A673 (cell line): ENCODE measurements around the gene TAGLN. TPM values are rescaled to one million over a fixed set of nuclear protein-coding genes. Genes with fewer than 3 reads are reported as not detected.

Source experiments
- BruUV-seq: library from RNA; stranded (reverse); fragments of 400-500 nt; replicated peaks from 2 replicates; lab custom pipeline; 2021; lab: Mats Ljungman, UMichigan
- CTCF ChIA-PET: fragments of 300-600 bp; sonication (Branson Sonifier 250); formaldehyde crosslinking; loops from one replicate; lab custom pipeline; 2022; ENCODE audit warnings: antibody characterized with exemption; lab: Charles Lee
- POLR2A ChIA-PET: fragments of 300-600 bp; sonication (Branson Sonifier 250); formaldehyde crosslinking; loops from one replicate; lab custom pipeline; 2022; ENCODE audit warnings: antibody characterized with exemption; ENCODE audit not compliant: low non-redundant PET; lab: Charles Lee
- DNase-seq: peaks from one replicate; pipeline ENCODE4 v3.0.0-alpha.2; 2015; ENCODE audit warnings: low spot score
- H3K27ac ChIP-seq: fragments of 200-600 bp; sonication (generic); 2 replicates; pipeline ENCODE4 v1.5.1; 2016; ENCODE audit warnings: mixed run types, low read depth, mild to moderate bottlenecking, mixed read lengths, antibody characterized with exemption, low read length; ENCODE audit not compliant: poor library complexity, severe bottlenecking
- H3K27me3 ChIP-seq: fragments of 200-600 bp; sonication (generic); replicated peaks from 2 replicates; pipeline ENCODE4 v1.6.1; 2017; ENCODE audit warnings: mixed run types, low read depth, mild to moderate bottlenecking, mixed read lengths, antibody characterized with exemption, low read length; ENCODE audit not compliant: insufficient read depth, poor library complexity
- H3K36me3 ChIP-seq: fragments of 200-600 bp; sonication (generic); 2 replicates; pipeline ENCODE4 v1.6.1; 2016; ENCODE audit warnings: mixed run types, mild to moderate bottlenecking, mixed read lengths, antibody characterized with exemption, low read length; ENCODE audit not compliant: insufficient read depth, poor library complexity, severe bottlenecking
- H3K4me1 ChIP-seq: fragments of 200-600 bp; sonication (generic); 2 replicates; pipeline ENCODE4 v1.6.1; 2017; ENCODE audit warnings: mixed run types, mild to moderate bottlenecking, mixed read lengths, antibody characterized with exemption, low read length; ENCODE audit not compliant: insufficient read depth, poor library complexity, severe bottlenecking
- H3K4me3 ChIP-seq: fragments of 200-600 bp; sonication (generic); 2 replicates; pipeline ENCODE4 v1.5.1; 2016; ENCODE audit warnings: low read depth, mixed run types, mild to moderate bottlenecking, mixed read lengths, low read length; ENCODE audit not compliant: poor library complexity, severe bottlenecking
- H3K9me3 ChIP-seq: fragments of 200-600 bp; sonication (generic); 2 replicates; pipeline ENCODE4 v1.6.1; 2016; ENCODE audit warnings: mixed run types, low read depth, mild to moderate bottlenecking, mixed read lengths, antibody characterized with exemption, low read length; ENCODE audit not compliant: poor library complexity, severe bottlenecking
- EZH2 ChIP-seq: fragments of 200-600 bp; sonication (generic); IDR thresholded peaks from 2 replicates; pipeline ENCODE4 v1.6.1; 2017; ENCODE audit warnings: borderline replicate concordance, low read depth, mild to moderate bottlenecking, mixed read lengths, antibody characterized with exemption, low read length; ENCODE audit not compliant: poor library complexity, severe bottlenecking
- intact Hi-C: fragments of 100-400 bp; cut with micrococcal nuclease; formaldehyde crosslinking; loops from one replicate; pipeline ENCODE4 v1.10.0; 2022; ENCODE audit not compliant: unreplicated experiment
- total RNA-seq: library from RNA; stranded (reverse); gene quantifications from 2 replicates; pipeline ENCODE4 v1.2.3, GENCODE V29; 2021
- TF ChIP-seq, protein P1 (sequence below): fragments of 300-800, 200-600 bp; sonication (generic); conservative IDR thresholded peaks from 2 replicates; pipeline ENCODE4 v1.5.1; 2017; ENCODE audit warnings: low read depth, mild to moderate bottlenecking, antibody characterized with exemption, low read length, moderate library complexity, mixed read lengths

TAGLN gene
- total RNA-seq, 1 experiment from 2014 or later: 27.2 TPM

- H3K36me3 ChIP-seq: peaks cover 25% of the 10 kb centered on the region
- no peak overlapping the region for H3K27ac ChIP-seq
- peaks cover 3% of the 10 kb centered on the region for H3K4me1 ChIP-seq
- CTCF ChIA-PET: no interaction called here
- intact Hi-C loops: no loop called here
- POLR2A ChIA-PET: no interaction called here
- H3K9me3 ChIP-seq: no peaks in the 10 kb centered on the region
- no peak overlapping the region for H3K4me3 ChIP-seq
- TF ChIP-seq, protein P1, sequence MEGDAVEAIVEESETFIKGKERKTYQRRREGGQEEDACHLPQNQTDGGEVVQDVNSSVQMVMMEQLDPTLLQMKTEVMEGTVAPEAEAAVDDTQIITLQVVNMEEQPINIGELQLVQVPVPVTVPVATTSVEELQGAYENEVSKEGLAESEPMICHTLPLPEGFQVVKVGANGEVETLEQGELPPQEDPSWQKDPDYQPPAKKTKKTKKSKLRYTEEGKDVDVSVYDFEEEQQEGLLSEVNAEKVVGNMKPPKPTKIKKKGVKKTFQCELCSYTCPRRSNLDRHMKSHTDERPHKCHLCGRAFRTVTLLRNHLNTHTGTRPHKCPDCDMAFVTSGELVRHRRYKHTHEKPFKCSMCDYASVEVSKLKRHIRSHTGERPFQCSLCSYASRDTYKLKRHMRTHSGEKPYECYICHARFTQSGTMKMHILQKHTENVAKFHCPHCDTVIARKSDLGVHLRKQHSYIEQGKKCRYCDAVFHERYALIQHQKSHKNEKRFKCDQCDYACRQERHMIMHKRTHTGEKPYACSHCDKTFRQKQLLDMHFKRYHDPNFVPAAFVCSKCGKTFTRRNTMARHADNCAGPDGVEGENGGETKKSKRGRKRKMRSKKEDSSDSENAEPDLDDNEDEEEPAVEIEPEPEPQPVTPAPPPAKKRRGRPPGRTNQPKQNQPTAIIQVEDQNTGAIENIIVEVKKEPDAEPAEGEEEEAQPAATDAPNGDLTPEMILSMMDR: no peak
- TF ChIP-seq EZH2: no peak
- H3K27me3 ChIP-seq: no peaks in the 10 kb centered on the region
- no TSS peak for BruUV-seq
- no peak for DNase-seq
Measured at GRCh38 chr11:117238221-117238620, 39.1 kb downstream of the TAGLN start.

- CTCF ChIA-PET: no interaction called here
- no peaks in the 10 kb centered on the region for H3K27me3 ChIP-seq
- no TSS peak for BruUV-seq
- no peak for DNase-seq
- POLR2A ChIA-PET: no interaction called here
- peaks cover 35% of the 10 kb centered on the region for H3K36me3 ChIP-seq
- intact Hi-C loops: no loop called here
- TF ChIP-seq, protein P1: no peak
- no peak for TF ChIP-seq EZH2
- H3K4me1 ChIP-seq: no peaks in the 10 kb centered on the region
- no peak overlapping the region for H3K27ac ChIP-seq
- no peak overlapping the region for H3K4me3 ChIP-seq
- H3K9me3 ChIP-seq: no peaks in the 10 kb centered on the region
Measured at GRCh38 chr11:117239295-117239694, 40.1 kb downstream of the TAGLN start.

GRCh38 chr11:117248341-117248740 lies 49.2 kb downstream of the TAGLN start:
- H3K27ac ChIP-seq: no peak overlapping the region
- H3K4me3 ChIP-seq: no peak overlapping the region
- TF ChIP-seq, protein P1: no peak
- TF ChIP-seq EZH2: no peak
- no peak for DNase-seq
- no peaks in the 10 kb centered on the region for H3K4me1 ChIP-seq
- H3K27me3 ChIP-seq: no peaks in the 10 kb centered on the region
- CTCF ChIA-PET: interaction anchor here (0.6 kb wide), 1 partner anchor 149 kb away, joined by 3 read pairs; no protein-coding TSS in a partner anchor
- POLR2A ChIA-PET: no interaction called here
- intact Hi-C loops: no loop called here
- peaks cover 67% of the 10 kb centered on the region for H3K36me3 ChIP-seq
- H3K9me3 ChIP-seq: no peaks in the 10 kb centered on the region
- BruUV-seq: no TSS peak
